Activated effector memory CD4-positive, alpha-beta T cell treated with Interleukin-2 at 50 U/mL for 16 hours (primary cell): ENCODE results near the gene GRAMD2B.
"Not testable (repeated sequence)": the region's sequence is repeated elsewhere in the genome, so short reads cannot be mapped to it uniquely, and the experiment has no call there.

ENCODE experiments used
- DNase-seq: peaks from one replicate; pipeline ENCODE4 v3.0.0-alpha.2; 2020

GRAMD2B gene

DNA sequence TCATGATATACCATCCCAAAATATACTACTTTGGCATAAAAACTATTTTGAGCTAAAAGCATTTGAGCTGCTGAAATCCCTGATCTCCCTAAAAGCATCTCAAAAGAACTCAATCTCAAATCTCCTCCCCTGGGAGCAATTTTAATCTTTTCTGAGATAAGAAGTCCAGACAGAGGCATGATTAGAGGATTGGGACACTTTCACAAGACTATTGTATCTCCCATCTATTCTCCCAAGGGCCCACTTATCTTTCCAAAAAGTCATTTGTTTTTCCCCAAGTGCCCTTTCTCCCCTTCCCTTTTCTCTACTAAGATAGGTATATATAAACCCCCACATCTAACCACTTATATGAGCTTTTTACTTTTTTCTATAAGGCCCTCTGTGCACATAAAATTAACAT is 92.1 kb downstream of the GRAMD2B start:
- DNase-seq: no peak

DNA sequence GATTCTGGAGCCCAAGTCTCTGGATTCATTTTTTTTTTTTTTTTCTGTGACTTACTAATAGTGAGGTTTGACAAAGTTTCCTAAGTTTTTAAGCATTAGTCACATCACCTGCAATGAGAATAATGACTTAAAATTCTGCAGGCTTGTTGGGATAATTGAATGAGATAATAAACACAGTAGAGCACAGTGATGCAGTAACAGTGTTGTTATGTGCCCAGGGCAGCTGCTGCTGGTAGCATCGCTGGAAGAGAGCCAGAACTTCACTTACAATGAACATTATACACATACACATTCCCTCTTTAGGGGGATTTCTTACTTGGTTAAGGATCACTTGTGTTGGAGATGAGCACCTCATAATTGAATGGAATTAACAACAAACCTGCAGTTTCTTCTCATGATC is 92.9 kb downstream of the GRAMD2B start:
- DNase-seq: no peak

DNA sequence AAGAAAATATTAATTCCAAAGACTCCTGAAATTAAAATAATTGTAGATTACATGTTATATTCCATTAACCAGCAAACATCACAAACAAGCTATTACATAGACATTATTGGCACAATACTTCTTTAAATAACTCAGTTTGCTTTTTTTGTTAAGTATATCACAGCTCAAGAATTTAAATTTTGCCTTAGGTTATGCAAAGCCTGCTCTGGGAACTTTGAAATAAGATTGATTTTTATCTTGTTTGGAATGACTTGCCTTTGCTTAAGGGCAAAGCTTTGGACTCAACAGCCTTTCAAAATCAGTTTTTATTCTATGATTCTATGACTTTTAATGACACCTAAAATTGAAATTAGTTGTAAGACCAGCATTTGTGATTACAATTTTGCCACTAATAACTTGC is 93.6 kb downstream of the GRAMD2B start:
- DNase-seq: no peak

DNA sequence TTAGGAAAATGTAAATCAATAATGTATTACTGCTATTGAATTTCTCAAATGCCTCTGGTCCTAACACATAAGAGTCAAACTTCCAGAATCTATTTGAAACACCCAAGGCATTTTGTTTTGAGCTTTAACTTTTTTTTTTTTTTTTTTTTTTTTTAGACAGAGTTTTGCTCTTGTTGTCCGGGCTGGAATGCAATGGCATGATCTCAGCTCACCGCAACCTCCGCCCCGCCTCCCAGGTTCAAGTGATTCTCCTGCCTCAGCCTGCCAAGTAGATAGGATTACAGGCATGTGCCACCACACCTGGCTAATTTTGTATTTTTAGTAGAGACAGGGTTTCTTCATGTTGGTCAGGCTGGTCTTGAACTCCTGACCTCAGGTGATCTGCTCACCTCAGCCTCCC is 96.0 kb downstream of the GRAMD2B start:
- DNase-seq: not testable (repeated sequence)

DNA sequence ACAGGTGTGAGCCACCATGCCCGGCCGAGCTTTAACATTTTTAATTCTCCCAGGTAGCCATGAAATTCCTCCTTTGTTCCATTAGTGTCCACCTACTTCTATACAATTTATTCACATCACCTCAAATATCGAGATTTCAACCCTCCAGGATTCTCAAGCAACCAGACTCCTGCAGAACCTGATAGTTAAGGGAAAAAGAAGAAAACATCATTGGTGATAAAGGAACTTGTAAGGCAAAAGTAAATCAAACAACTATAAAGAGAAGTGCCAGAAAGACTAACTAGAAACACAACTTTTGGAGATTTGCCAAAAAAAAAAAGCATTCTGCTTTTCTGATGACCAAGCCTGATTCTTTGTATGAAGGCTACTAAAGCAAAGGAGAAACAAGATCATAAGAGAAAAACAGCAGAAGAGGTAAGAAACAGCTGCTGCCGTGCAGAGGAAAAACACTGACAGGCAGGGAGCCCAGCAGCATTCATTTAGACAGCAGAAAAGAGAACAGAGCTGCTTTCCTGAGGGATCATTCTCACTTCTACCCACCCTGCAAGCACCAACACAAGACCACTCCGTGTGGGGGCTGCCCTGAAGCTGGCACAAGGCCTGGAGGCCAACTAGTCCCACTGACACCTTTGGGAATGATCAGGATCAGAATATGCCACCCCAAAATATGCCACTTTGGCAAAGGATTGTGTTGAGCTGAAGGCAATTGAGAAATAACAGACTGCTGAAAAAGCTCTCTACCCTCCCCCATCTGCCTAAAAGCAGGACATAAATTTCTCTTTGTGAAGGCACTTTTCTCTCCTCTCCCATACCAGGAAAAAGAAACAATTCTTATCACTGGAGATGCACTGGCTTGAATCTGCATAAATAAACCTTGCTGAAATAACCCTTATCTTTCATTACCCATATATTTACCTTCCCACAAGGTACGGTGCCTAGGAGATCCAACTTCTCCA is 96.7 kb downstream of the GRAMD2B start:
- DNase-seq: no peak

DNA sequence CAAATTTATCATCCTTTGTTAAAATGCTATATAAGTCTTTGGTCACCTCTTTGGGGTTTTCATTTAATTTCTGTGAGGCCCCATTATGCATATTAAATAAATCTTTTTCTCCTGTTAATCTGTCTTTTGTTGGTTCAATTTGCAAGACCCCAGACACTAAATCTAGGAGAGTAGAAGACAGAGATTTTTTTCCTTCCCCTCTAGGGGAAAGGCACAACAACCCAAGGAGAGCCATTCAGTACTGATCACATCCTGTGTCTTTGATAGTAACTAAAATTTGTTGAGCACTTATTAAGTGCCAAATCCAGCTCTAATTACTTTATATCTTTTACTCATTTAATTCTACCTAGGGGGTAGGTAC is 97.4 kb downstream of the GRAMD2B start:
- no peak for DNase-seq

DNA sequence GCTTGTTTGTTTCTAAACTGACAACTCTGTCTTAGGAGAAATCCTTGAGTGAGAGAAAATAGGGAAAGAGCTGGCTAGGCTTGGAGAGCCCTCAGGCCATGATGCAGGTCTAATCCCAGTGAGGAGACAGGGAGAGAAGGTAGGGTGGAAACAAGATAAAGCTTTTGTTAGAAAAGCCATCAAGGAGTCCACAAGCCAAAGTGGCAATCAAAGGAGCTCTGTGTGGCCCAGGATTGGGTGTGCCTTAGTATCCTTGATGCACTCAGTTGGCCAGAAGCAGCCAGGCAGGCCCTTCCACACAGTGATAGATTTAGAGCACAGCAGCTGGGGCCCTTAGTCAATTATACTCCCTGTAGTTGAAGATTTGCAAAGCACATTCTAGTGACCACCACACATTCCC is 97.9 kb downstream of the GRAMD2B start:
- DNase-seq: no peak

DNA sequence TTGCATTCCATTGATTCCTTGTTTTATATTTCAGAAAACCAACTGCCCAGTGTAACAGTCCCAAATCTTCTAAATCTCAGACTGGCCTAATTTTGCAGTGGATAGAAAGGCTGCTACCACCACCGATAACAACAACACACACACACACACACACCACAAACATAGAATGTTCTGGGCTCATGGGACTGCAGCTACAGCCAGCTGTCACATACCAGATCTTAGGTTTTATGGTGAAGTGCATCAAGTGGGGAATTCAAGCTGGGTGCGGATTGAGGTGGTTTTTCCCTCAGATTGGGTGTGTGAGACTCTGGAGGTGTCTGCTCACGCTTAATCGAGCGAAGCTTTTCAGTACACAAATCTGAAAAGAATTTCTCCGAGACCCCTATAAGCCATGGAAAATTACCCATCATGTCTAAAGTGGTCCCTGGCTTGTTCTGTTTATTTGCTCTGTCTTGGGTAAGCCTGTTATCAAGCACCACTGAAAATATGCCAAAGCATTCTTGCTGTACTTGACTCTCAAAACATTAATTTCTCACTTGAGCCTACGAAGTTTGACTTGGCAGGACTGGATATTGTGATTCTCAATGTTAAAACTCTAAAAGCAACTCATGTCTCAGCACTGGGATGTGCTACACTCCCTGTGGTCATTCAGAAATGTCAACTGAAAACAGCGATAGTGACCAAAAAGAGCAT is 100.8 kb downstream of the GRAMD2B start:
- DNase-seq: no peak

DNA sequence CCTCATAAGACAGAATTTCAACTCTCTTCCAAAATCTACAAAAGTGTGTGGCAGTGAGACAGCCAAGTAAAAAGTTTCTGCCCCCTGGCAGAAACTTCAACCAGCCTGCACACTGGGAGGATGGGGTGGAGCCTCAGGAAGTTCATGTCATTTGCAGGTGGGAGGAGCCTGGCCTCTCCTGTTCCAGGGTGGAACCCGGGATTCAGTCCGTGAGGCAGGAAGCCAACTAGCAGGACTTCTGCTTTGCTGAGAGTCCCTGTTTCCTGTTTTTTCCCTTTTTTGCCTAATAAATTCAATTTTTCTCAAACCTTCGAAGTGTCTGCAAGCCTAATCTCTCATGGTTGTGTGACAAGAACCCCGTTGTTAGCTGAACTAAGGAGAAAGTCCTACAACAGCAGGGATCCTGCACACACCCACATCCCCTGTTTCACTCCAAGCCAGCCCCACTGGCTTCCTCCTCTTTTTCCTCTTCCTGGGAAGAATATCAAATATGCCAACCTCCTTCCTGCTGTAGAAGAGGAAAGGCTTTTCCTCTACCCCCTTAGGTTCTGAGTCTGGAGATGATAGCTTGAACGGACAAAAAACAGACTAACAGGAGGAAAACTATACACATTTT is 102.5 kb downstream of the GRAMD2B start:
- no peak for DNase-seq

DNA sequence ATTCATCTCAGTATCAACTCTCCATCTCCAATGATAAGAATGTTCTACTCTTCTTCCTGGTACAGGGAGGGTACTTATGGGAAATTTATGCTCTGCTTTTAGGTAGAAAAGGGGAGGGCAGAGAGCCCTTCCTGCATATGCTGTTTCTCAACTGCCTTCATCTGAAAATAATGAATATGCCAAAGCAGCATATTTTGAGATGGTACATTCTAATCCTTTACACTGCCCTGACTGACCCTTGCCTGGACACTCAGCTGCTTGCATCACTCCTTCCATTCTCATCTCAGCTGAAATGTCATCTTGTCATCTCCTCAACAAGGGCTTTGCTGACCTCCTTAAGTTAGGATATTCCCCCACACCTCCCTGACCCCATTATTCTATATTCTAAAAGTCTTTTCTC is 103.3 kb downstream of the GRAMD2B start:
- DNase-seq: no peak

DNA sequence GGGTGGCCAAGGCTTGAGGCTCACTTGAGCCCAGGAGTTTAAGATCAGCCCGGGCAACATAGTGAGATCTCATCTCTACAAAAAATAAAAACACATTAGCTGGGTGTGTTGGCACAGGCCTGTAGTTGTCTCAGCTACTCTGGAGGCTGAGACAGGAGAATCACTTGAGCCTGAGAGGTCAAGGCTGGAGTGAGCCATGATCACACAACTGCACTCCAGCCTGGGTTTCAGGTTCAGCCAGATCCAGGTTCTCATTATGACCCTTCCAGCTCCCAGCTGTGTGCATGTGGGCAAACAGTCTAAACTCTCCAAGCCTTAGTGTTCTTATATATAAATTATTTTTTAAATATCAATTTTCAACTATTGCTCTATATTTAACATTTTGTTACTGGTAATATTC is 103.9 kb downstream of the GRAMD2B start:
- DNase-seq: no peak

DNA sequence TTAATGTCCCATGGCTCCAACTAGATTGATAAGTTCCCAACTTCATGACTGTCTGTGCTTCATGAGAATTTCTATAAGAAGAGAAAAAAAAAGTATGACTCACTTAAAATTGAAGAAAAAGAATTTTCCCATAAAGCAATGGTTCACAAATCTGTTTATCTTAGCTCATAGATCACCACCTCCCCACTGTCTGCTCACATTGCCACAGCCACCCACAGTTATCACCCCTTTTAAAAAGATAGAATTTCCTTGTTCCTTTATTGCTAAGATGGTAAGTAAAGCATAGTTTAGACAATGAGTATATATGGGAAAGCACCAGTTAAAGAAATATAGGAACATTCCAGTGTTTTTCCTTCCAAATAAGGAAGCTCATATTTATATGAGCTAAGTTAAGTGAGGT is 104.7 kb downstream of the GRAMD2B start:
- no peak for DNase-seq

DNA sequence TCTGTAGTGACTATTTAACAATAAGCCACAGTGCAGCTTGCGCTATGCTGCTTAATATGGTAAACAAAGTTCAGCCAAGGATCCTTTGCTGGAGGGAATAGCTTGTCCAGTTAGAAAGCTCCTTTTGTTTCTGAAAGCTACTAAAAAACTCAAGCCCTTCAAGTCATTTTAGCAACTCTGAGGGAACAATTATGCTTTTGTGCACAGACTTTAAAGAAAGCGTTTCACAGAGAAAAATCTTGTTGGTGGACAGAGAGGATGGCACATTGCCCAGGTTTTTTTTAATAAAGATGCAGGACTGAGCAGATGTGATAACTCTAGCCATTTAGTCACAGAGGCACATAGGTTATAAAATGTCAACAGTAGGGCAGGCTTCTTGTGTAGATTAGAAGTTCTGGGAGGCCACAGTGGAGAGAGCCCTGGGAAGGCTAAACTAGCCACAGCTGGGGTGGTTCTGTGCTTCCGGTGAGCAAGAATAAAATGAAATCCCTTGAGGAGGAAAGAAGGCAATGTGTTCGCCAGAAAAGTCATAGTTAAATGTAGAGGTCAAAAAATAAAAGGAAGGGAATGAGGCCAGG is 108.4 kb downstream of the GRAMD2B start:
- no peak for DNase-seq

DNA sequence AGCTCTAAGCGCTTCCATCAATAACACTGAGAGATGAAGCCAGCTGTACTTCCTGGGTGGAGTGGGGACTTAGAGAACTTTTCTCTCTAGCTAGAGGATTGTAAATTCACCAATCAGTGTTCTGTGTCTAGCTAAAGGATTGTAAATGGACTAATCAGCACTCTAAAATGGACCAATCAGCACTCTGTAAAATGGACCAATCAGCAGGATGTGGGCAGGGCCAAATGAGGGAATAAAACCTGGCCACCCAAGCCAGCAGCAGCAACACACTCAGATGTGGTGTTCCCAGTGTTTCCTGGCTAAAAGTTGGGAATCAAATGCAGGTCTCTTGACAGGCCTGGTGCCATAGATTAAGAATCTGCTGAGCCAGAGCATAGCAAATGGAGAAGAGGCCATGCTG is 111.3 kb downstream of the GRAMD2B start:
- DNase-seq: no peak

DNA sequence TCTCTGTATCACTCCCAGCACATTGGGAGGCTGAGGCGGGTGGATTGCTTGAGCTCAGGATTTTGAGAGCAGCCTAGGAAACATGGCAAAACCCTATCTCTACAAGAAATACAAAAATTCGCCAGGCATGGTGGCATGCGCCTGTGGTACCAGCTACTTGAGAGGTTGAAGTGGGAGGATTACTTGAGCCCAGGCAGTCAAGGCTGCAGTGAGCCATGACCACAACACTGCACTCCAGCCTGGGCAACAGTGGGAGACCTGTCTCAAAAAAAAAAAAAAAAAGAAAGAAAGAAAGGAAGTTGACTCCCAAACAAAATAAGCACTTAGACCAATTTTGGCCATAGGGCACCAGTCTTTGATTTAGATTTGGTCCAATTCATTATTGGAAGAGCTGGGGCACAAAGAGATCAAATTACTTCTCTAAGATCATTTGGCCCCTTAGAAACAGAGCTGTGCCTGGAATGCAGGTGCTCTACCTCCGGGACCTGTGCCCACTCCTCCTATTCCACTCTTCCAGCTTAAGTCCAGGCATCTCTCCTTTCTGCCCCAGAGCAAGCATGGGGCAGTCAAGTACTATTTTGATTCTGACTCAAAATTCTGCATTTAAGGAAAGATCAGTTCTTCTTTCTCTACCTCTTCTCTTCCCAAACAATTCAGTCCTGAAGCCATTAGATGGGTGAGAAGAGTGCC is 112.8 kb downstream of the GRAMD2B start:
- no peak for DNase-seq

DNA sequence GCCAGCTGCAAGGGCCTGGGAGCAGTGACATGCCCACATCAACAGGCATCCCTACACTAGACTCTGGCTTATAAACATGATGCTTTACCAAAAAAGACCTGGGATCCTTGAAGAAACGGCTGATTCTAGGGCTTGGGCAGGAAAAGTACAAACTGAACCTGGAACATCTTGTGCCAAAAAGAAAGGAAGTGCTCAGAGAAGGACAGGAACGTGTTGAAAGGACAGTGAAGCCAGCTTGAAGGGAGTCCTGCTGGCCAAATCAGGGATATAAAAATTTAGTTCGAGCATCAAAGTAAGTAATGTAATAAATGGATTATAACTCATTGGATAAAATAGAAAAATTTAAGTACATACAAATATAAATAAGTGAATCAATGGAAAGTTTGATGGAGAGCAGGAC is 113.7 kb downstream of the GRAMD2B start:
- DNase-seq: no peak

DNA sequence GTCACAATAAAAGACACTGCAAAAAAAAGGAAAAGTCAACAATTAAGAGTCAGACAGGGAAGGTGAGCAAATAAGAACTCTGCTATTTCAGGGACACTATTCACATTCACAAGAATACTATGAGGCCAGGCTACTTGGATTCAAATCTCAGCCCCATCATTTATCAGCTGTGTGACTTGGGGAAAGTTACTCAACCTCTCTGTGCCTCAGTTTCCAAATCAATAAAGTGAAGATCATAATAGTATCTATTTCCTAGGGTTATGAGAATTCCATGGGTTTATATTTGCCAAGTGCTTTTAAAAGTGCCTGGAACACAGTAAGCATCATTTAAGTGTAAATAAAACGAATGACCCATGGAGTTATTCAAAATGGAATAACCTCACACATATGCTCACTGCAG is 115.4 kb downstream of the GRAMD2B start:
- no peak for DNase-seq

DNA sequence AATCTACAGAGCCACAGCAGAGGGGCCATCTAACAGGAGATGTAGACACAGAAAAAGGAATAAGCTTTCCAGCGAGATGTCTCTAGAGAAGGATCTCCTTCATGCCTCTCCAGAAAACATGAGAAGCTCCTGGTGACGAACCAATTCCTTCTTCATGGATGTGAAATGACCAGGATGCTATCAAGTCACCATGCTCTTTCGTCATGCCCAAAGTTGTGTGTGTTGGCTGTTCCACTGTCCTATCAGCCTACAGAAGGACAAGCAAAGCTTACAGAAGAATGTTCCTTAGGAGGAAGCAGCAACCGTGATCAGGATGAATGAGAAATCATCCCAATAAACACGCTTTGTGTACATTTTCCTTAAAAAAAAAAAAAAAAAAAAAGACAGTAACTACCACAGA is 117.4 kb downstream of the GRAMD2B start:
- DNase-seq: no peak

DNA sequence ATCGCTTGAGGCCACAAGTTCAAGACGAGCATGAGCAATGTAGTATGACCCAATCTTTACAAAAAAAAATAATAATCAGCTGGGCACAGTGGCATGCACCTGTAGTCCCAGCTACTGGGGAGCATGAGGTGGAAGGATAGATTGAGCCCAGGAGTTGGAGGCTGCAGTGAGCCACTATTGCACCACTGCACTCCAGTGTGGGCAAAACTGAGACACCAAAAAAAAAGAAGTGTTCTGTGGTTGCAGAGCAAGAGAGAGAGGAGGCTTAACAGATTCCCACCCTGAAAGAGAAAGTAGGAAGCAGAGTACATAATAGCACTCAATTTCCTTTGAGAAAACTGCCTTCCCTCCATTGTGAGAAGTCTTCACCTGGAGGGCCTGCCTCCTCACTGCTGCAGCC is 119.2 kb downstream of the GRAMD2B start:
- no peak for DNase-seq

DNA sequence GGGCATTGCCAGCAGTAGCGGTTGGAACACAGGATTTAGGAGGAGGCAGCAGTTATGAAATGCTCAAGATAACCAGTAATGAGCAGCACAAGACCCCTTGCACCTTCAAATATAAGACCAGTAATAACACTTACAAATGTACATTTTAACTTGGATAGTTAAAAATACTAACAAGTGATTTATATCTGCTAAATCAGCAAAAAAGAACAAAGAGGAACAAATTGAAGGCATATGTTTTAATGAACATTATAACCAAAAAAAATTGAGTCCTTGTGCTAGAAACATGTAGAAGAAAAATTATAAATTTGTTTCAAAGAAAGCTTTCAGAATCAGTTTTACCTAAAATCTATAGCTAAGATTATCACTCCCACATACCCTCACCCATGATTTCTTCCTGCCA is 119.8 kb downstream of the GRAMD2B start:
- DNase-seq: no peak

DNA sequence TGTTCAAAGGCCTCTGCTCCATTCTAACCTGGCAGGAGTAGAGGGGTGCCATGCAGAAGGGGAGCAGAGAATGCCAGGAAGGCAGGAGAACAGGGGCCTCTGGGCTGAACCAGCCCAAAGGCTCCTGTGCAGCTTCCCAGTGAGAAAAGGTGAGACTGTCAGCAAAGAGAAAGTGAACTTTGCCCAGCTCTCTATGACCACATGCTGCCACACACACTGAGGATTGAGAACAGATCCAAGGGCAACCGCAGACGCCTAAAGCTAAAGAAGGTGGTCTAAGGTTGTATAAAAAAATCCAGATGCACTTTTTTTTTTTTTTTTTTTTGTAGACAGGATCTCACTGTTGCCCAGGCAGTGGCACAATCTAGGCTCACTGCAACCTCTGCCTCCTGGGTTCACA is 120.5 kb downstream of the GRAMD2B start:
- no peak for DNase-seq
